HG03442 (cell line): Measurements from ENCODE around the gene ABCB8.
"Not testable (repeated sequence)": the region's sequence is repeated elsewhere in the genome, so short reads cannot be mapped to it uniquely, and the experiment has no call there.

ENCODE experiments used
- ATAC-seq: cut with Tn5 transposase; IDR thresholded peaks from one replicate; pipeline ENCODE4 v1.9.1; 2021; ENCODE audit warnings: mild to moderate bottlenecking, moderate library complexity; ENCODE audit not compliant: unreplicated experiment

The ABCB8 gene

GRCh38 chr7:151013733-151014497, 14.3 kb upstream of the ABCB8 start:
- ATAC-seq, result peak; percentile 44

GRCh38 chr7:151014950-151015349, 13.3 kb upstream of the ABCB8 start:
- ATAC-seq, result no peak

- no peak for ATAC-seq
These were observed 12.3 kb upstream of the ABCB8 start for GRCh38 chr7:151015967-151016366.

GRCh38 chr7:151016505-151016904, 11.7 kb upstream of the ABCB8 start:
- no peak for ATAC-seq

GRCh38 chr7:151016942-151017341, 11.3 kb upstream of the ABCB8 start:
- ATAC-seq, result no peak

- ATAC-seq, result no peak
These were observed 10.8 kb upstream of the ABCB8 start for GRCh38 chr7:151017370-151017952.

GRCh38 chr7:151017953-151018420, 10.3 kb upstream of the ABCB8 start:
- peak; percentile 54 for ATAC-seq

GRCh38 chr7:151018421-151019129, 9.7 kb upstream of the ABCB8 start:
- ATAC-seq, result no peak

- ATAC-seq, result no peak
These were observed 9.2 kb upstream of the ABCB8 start for GRCh38 chr7:151019130-151019447.

GRCh38 chr7:151020231-151020630, 8.0 kb upstream of the ABCB8 start:
- no peak for ATAC-seq

- no peak for ATAC-seq
These were observed 5.0 kb upstream of the ABCB8 start for GRCh38 chr7:151023232-151023631.

GRCh38 chr7:151024435-151025056, 3.7 kb upstream of the ABCB8 start, which contains the start of gene ATG9B:
TSS of gene ATG9B (minus strand) at chr7:151024494. CDS start at chr7:151024423, 71 bp downstream.
- no peak for ATAC-seq

- ATAC-seq, result no peak
These were observed 2.2 kb upstream of the ABCB8 start for GRCh38 chr7:151025924-151026671.

GRCh38 chr7:151026771-151027727, 1.2 kb upstream of the ABCB8 start:
- not testable (repeated sequence) for ATAC-seq

- not testable (repeated sequence) for ATAC-seq
These were observed 521 bp upstream of the ABCB8 start for GRCh38 chr7:151027728-151028130.

- no peak for ATAC-seq
These were observed 775 bp downstream of the ABCB8 start for GRCh38 chr7:151028948-151029501.

GRCh38 chr7:151031011-151031410, 2.8 kb downstream of the ABCB8 start:
- ATAC-seq, result no peak

GRCh38 chr7:151032936-151033863, 5.0 kb downstream of the ABCB8 start:
- ATAC-seq, result no peak
